ENCODE measurements around the gene PHRF1. TPM values are rescaled to one million over a fixed set of nuclear protein-coding genes. Genes with fewer than 3 reads are reported as not detected.

PHRF1 gene
- total RNA-seq, 4 donors from 2014 or later: 24.5 to 38.2 (median 28.7) TPM

- TF ChIP-seq POLR2AphosphoS5 (IDR thresholded peaks at IDR 0.05) (no peak), POLR2A (IDR thresholded peaks at IDR 0.05; ENCODE audit: low read depth) (no peak), EP300 (IDR thresholded peaks at IDR 0.05) (no peak)
- TF ChIP-seq, protein P1, sequence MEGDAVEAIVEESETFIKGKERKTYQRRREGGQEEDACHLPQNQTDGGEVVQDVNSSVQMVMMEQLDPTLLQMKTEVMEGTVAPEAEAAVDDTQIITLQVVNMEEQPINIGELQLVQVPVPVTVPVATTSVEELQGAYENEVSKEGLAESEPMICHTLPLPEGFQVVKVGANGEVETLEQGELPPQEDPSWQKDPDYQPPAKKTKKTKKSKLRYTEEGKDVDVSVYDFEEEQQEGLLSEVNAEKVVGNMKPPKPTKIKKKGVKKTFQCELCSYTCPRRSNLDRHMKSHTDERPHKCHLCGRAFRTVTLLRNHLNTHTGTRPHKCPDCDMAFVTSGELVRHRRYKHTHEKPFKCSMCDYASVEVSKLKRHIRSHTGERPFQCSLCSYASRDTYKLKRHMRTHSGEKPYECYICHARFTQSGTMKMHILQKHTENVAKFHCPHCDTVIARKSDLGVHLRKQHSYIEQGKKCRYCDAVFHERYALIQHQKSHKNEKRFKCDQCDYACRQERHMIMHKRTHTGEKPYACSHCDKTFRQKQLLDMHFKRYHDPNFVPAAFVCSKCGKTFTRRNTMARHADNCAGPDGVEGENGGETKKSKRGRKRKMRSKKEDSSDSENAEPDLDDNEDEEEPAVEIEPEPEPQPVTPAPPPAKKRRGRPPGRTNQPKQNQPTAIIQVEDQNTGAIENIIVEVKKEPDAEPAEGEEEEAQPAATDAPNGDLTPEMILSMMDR (IDR thresholded peaks at IDR 0.05): no peak
- Histone ChIP-seq H3K27me3 (no peaks in the 10 kb centered on the region), H3K9me3 (no peaks in the 10 kb centered on the region), H3K27ac (replicated peaks in 1 of 4) (peak overlapping the region in 3 of 4 donors; percentile 94), H3K36me3 (peaks cover 10 to 15% (median 10%) of the 10 kb centered on the region in 4 donors), H3K4me1 (peaks cover 54 to 68% (median 59%) of the 10 kb centered on the region in 4 donors), H3K4me3 (peak overlapping the region; percentile 64 to 94 (median 76))
- no peak for DNase-seq (ENCODE audit: extremely low spot score)
- 59% methylated on average over 6 of the region's 6 CpGs for WGBS
- intact Hi-C loops (cut with DNase I): no loop called here
Observed at GRCh38 chr11:577611-577894, 1.3 kb downstream of the PHRF1 start.

DNA sequence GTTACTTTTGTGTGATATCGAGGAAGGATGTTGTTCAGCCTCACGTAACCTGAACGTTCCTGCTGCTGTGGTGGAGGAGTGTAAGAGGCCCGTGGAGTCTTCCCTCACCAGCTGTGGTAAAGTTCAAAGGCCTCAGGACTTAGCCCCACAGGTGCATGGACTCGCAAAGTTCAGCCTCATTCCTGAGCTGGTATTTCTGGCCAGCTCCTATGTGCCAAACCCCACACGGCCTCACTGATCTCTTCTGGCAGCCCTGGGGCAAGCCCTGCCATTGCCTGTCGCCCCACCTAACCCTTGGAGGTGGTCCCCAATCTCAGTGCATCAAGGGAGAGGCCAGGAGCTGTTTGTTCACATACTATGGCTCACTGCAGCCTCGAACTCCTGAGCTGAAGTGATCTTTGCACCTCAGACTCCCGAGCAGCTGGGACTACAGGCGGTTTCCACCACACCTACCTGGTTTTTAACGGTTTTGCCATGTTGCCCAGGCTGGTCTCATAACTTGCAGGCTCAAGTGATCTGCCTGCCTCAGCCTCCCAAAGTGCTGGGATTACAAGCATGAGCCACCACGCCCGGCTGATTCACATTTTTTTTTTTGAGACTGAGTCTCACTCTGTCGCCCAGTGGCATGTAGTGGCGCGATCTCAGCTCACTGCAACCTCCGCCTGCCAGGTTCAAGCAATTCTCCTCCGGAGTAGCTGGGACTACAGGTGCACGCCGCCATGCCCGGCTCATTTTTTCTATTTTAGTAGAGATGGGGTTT, 2.2 kb downstream of the PHRF1 start:
- peak overlapping the region; percentile 64 to 94 (median 76) for H3K4me3 ChIP-seq
- WGBS: 76% methylated on average over 19 of the region's 21 CpGs

GRCh38 chr11:579830-580601, 3.7 kb downstream of the PHRF1 start:
- H3K27ac ChIP-seq (replicated peaks in 1 of 4): no peak overlapping the region
- intact Hi-C loops (cut with DNase I): no loop called here
- peaks cover 29 to 39% (median 32%) of the 10 kb centered on the region in 4 donors for H3K36me3 ChIP-seq
- H3K4me3 ChIP-seq: no peak overlapping the region
- no peak for TF ChIP-seq POLR2AphosphoS5 (IDR thresholded peaks at IDR 0.05)
- no peaks in the 10 kb centered on the region for H3K27me3 ChIP-seq
- no peak for DNase-seq (ENCODE audit: extremely low spot score)
- WGBS: 65% methylated on average over 12 of the region's 20 CpGs
- peaks cover 43 to 57% (median 53%) of the 10 kb centered on the region in 4 donors for H3K4me1 ChIP-seq
- H3K9me3 ChIP-seq: no peaks in the 10 kb centered on the region

More for the DNA sequence above, 2.2 kb downstream of the PHRF1 start:
- Histone ChIP-seq H3K9me3 (no peaks in the 10 kb centered on the region), H3K4me1 (peaks cover 54 to 68% (median 59%) of the 10 kb centered on the region in 4 donors), H3K36me3 (peaks cover 19 to 24% (median 19%) of the 10 kb centered on the region in 4 donors), H3K27ac (replicated peaks in 1 of 4) (no peak overlapping the region), H3K27me3 (no peaks in the 10 kb centered on the region)
- TF ChIP-seq POLR2A (IDR thresholded peaks at IDR 0.05; ENCODE audit: low read depth) (no peak), EP300 (IDR thresholded peaks at IDR 0.05) (no peak), POLR2AphosphoS5 (IDR thresholded peaks at IDR 0.05) (no peak)
- TF ChIP-seq, protein P1 (IDR thresholded peaks at IDR 0.05): no peak
- intact Hi-C loops (cut with DNase I): no loop called here
- DNase-seq (ENCODE audit: extremely low spot score): no peak

- no peak for TF ChIP-seq POLR2AphosphoS5 (IDR thresholded peaks at IDR 0.05)
- Histone ChIP-seq H3K36me3 (peaks cover 30 to 47% (median 36%) of the 10 kb centered on the region in 4 donors), H3K27ac (replicated peaks in 1 of 4) (no peak overlapping the region), H3K9me3 (no peaks in the 10 kb centered on the region), H3K4me1 (peaks cover 38 to 51% (median 47%) of the 10 kb centered on the region in 4 donors), H3K4me3 (no peak overlapping the region), H3K27me3 (no peaks in the 10 kb centered on the region)
- no peak for DNase-seq (ENCODE audit: extremely low spot score)
- 79% methylated on average over 8 of the region's 14 CpGs for WGBS
- intact Hi-C loops (cut with DNase I): no loop called here
Observed at GRCh38 chr11:581342-581741, 5.1 kb downstream of the PHRF1 start.

DNA sequence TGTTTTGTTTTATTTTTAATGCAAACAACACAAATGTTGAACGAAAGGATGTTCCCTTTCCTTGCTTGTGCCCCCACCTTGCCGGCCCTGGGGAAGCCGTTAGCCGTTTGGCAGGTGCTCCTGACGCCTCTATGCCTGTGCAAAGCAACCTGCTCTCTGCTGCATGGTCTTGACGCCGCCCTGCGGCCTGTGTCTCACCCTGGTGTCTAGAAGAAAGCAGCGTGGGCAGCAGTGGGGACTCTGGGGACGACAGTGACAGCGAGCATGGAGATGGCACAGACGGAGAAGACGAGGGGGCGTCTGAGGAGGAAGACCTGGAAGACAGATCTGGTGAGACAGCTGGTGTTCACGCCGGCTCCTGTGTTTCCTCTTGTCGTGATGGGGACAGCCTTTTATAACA, 5.5 kb downstream of the PHRF1 start:
- intact Hi-C loops (cut with DNase I): no loop called here
- H3K27me3 ChIP-seq: no peaks in the 10 kb centered on the region
- WGBS: 78% methylated on average over 17 of the region's 17 CpGs

More for the DNA sequence above, 5.5 kb downstream of the PHRF1 start:
- Histone ChIP-seq H3K27ac (replicated peaks in 1 of 4) (no peak overlapping the region), H3K9me3 (no peaks in the 10 kb centered on the region), H3K4me1 (peaks cover 38 to 50% (median 47%) of the 10 kb centered on the region in 4 donors), H3K36me3 (peaks cover 31 to 51% (median 40%) of the 10 kb centered on the region in 4 donors), H3K4me3 (no peak overlapping the region)
- DNase-seq (ENCODE audit: extremely low spot score): no peak
- TF ChIP-seq, protein P1 (IDR thresholded peaks at IDR 0.05): no peak
- TF ChIP-seq EP300 (IDR thresholded peaks at IDR 0.05) (no peak), POLR2A (IDR thresholded peaks at IDR 0.05; ENCODE audit: low read depth) (no peak), POLR2AphosphoS5 (IDR thresholded peaks at IDR 0.05) (no peak)

Measured in esophagus muscularis mucosa (tissue), 4 donors.